ENCODE data around the gene MRAP2. TPM values are rescaled to one million over a fixed set of nuclear protein-coding genes. Genes with fewer than 3 reads are reported as not detected.
"Not testable (repeated sequence)": the region's sequence is repeated elsewhere in the genome, so short reads cannot be mapped to it uniquely, and the experiment has no call there.

MRAP2 gene
- total and polyA plus RNA-seq, 2 donors (not counting 1 experiment from before 2014, with no cell fraction given) = 0.03 to 0.17 TPM

DNA sequence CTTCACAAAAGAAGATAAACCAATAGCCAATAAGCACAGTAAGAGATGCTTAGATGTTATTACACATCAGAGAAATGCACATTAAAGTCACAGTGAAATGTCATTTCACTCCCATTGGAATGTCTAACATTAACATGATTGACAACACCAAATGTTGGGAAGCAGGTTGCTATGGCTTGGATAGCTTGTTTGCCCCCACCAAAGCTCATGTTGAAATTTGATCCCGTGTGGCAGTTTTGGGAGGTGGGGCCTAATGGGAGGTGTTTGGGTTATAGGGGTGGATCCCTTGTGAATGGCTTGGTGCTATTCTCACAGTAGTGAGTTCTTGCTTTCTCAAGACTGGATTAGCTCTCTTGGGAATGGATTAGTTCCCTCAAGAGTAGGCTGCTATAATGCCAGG lies 44.8 kb downstream of the MRAP2 start:
- no peak for DNase-seq (ENCODE audit: low read depth in 2 of 2)
- no peak for TF ChIP-seq EZH2 (IDR thresholded peaks at IDR 0.05; ENCODE audit: low read length, missing control alignments)
- TF ChIP-seq, protein P1, sequence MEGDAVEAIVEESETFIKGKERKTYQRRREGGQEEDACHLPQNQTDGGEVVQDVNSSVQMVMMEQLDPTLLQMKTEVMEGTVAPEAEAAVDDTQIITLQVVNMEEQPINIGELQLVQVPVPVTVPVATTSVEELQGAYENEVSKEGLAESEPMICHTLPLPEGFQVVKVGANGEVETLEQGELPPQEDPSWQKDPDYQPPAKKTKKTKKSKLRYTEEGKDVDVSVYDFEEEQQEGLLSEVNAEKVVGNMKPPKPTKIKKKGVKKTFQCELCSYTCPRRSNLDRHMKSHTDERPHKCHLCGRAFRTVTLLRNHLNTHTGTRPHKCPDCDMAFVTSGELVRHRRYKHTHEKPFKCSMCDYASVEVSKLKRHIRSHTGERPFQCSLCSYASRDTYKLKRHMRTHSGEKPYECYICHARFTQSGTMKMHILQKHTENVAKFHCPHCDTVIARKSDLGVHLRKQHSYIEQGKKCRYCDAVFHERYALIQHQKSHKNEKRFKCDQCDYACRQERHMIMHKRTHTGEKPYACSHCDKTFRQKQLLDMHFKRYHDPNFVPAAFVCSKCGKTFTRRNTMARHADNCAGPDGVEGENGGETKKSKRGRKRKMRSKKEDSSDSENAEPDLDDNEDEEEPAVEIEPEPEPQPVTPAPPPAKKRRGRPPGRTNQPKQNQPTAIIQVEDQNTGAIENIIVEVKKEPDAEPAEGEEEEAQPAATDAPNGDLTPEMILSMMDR (conservative IDR thresholded peaks at IDR 0.05 in 1 of 2, IDR thresholded peaks at IDR 0.05 in 1 of 2; ENCODE audit: low read depth in 1 of 2, low read length in 2 of 2) = no peak
- H3K4me3 ChIP-seq (replicated peaks in 1 of 4; ENCODE audit: control extremely low read depth in 1 of 4, insufficient read depth in 1 of 4, low read depth in 3 of 4, low read length in 4 of 4) = no peak overlapping the region
- H3K9ac ChIP-seq (ENCODE audit: insufficient read depth, low read length) = no peak overlapping the region
- H3K4me1 ChIP-seq (ENCODE audit: control insufficient read depth, extremely low read depth, insufficient read depth, low read length) = no peaks in the 10 kb centered on the region
- no peak overlapping the region for H2AFZ ChIP-seq (ENCODE audit: low read length)
- H3K79me2 ChIP-seq (ENCODE audit: control insufficient read depth, insufficient read depth, low read length) = no peaks in the 10 kb centered on the region
- no peaks in the 10 kb centered on the region for H4K20me1 ChIP-seq (ENCODE audit: control insufficient read depth, extremely low read depth, insufficient read depth, low read length)
- no peaks in the 10 kb centered on the region for H3K9me3 ChIP-seq (ENCODE audit: control insufficient read depth, insufficient read depth, low read depth, low read length)
- H3K4me2 ChIP-seq (ENCODE audit: extremely low read depth, insufficient read depth, low read length) = no peak overlapping the region
- H3K27ac ChIP-seq (ENCODE audit: insufficient read depth, low read length) = no peak overlapping the region
- H3K36me3 ChIP-seq (ENCODE audit: control insufficient read depth, insufficient read depth, low read length) = no peaks in the 10 kb centered on the region
- no peaks in the 10 kb centered on the region for H3K27me3 ChIP-seq (ENCODE audit: control insufficient read depth, insufficient read depth, low read length)

DNA sequence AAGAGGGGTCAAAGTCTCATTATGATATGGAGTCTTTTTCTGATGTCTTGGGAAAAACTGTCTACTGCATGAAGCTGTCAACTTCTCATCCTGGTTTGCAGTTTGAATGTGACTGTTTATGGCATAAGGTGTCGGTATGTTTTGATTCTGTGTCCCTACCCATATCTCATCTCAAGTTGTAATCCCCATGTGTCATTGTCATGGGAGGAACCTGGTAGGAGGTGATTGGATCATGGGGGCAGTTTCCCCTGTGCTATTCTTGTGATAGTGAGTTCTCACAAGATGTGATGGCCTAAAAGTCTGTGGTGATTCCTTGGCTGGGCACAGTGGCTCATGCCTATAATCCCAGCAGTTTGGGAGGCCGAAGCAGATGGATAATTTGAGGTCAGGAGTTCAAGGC lies 47.6 kb downstream of the MRAP2 start:
- Histone ChIP-seq H3K79me2 (ENCODE audit: control insufficient read depth, insufficient read depth, low read length) (no peaks in the 10 kb centered on the region), H3K9me3 (ENCODE audit: control insufficient read depth, insufficient read depth, low read depth, low read length) (no peaks in the 10 kb centered on the region), H3K27me3 (ENCODE audit: control insufficient read depth, insufficient read depth, low read length) (no peaks in the 10 kb centered on the region), H3K4me2 (ENCODE audit: extremely low read depth, insufficient read depth, low read length) (no peak overlapping the region), H3K4me1 (ENCODE audit: control insufficient read depth, extremely low read depth, insufficient read depth, low read length) (no peaks in the 10 kb centered on the region), H3K27ac (ENCODE audit: insufficient read depth, low read length) (no peak overlapping the region), H3K36me3 (ENCODE audit: control insufficient read depth, insufficient read depth, low read length) (no peaks in the 10 kb centered on the region), H2AFZ (ENCODE audit: low read length) (no peak overlapping the region), H4K20me1 (ENCODE audit: control insufficient read depth, extremely low read depth, insufficient read depth, low read length) (no peaks in the 10 kb centered on the region), H3K9ac (ENCODE audit: insufficient read depth, low read length) (no peak overlapping the region), H3K4me3 (replicated peaks in 1 of 4; ENCODE audit: control extremely low read depth in 1 of 4, insufficient read depth in 1 of 4, low read depth in 3 of 4, low read length in 4 of 4) (no peak overlapping the region)
- TF ChIP-seq, protein P1 (conservative IDR thresholded peaks at IDR 0.05 in 1 of 2, IDR thresholded peaks at IDR 0.05 in 1 of 2; ENCODE audit: low read depth in 1 of 2, low read length in 2 of 2) = no peak
- no peak for TF ChIP-seq EZH2 (IDR thresholded peaks at IDR 0.05; ENCODE audit: low read length, missing control alignments)
- no peak for DNase-seq (ENCODE audit: low read depth in 2 of 2)

DNA sequence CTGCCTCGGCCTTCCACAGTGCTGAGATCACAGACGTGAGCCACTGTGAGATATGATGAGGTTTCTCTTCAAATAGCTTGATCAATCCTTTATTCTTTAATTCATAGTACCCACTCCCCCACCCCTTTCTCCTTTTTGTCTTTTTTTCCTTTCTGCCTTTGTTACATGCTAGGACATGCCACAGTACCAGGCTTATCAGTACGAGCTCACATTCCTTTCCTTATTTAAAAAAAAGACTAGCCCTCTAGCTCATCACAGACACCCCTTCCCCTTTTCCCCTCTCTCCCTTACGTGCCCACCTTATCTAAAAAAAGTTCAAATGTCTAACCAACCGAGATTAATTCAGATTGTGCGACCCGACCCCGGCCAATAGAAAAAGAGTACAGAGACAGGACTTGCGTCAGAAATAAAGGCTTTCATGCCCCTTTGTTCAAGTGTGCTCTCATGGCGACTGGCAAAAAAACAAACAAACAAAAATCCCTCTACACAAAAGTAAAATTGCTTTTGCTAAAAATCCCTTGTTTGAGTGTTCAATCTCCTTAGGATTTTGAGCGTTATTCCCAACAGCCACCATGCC lies 49.2 kb downstream of the MRAP2 start:
- no peak for TF ChIP-seq EZH2 (IDR thresholded peaks at IDR 0.05; ENCODE audit: low read length, missing control alignments)
- TF ChIP-seq, protein P1 (conservative IDR thresholded peaks at IDR 0.05 in 1 of 2, IDR thresholded peaks at IDR 0.05 in 1 of 2; ENCODE audit: low read depth in 1 of 2, low read length in 2 of 2) = no peak
- no peaks in the 10 kb centered on the region for H3K4me1 ChIP-seq (ENCODE audit: control insufficient read depth, extremely low read depth, insufficient read depth, low read length)
- H3K79me2 ChIP-seq (ENCODE audit: control insufficient read depth, insufficient read depth, low read length) = no peaks in the 10 kb centered on the region
- H3K4me3 ChIP-seq (replicated peaks in 1 of 4; ENCODE audit: control extremely low read depth in 1 of 4, insufficient read depth in 1 of 4, low read depth in 3 of 4, low read length in 4 of 4) = no peak overlapping the region
- H3K9me3 ChIP-seq (ENCODE audit: control insufficient read depth, insufficient read depth, low read depth, low read length) = no peaks in the 10 kb centered on the region
- H2AFZ ChIP-seq (ENCODE audit: low read length) = no peak overlapping the region
- no peak overlapping the region for H3K4me2 ChIP-seq (ENCODE audit: extremely low read depth, insufficient read depth, low read length)
- H3K9ac ChIP-seq (ENCODE audit: insufficient read depth, low read length) = no peak overlapping the region
- H4K20me1 ChIP-seq (ENCODE audit: control insufficient read depth, extremely low read depth, insufficient read depth, low read length) = no peaks in the 10 kb centered on the region
- no peak overlapping the region for H3K27ac ChIP-seq (ENCODE audit: insufficient read depth, low read length)
- H3K36me3 ChIP-seq (ENCODE audit: control insufficient read depth, insufficient read depth, low read length) = no peaks in the 10 kb centered on the region
- peak in 1 of 2 donors; percentile 5 for DNase-seq (ENCODE audit: low read depth in 2 of 2)
- H3K27me3 ChIP-seq (ENCODE audit: control insufficient read depth, insufficient read depth, low read length) = no peaks in the 10 kb centered on the region

DNA sequence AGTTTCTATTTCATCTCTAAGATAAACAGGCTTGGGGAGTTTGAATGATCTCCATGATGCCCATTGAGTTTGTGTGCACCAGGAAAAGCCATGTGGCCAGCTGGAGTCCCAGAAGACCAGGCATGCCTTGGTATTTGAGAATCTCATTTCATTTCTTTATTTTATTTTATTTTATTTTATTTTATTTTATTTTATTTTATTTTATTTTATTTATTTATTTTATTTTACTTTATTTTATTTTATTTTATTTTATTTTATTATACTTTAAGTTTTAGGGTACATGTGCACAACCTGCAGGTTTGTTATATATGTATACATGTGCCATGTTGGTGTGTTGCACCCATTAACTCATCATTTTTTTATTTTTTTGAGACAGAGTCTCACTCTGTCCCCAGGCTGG lies 51.1 kb downstream of the MRAP2 start:
- not testable (repeated sequence) for H4K20me1 ChIP-seq (ENCODE audit: control insufficient read depth, extremely low read depth, insufficient read depth, low read length); H3K4me1 ChIP-seq (ENCODE audit: control insufficient read depth, extremely low read depth, insufficient read depth, low read length); H3K27me3 ChIP-seq (ENCODE audit: control insufficient read depth, insufficient read depth, low read length); H3K9me3 ChIP-seq (ENCODE audit: control insufficient read depth, insufficient read depth, low read depth, low read length); DNase-seq (ENCODE audit: low read depth in 2 of 2); H2AFZ ChIP-seq (ENCODE audit: low read length); H3K4me2 ChIP-seq (ENCODE audit: extremely low read depth, insufficient read depth, low read length); H3K36me3 ChIP-seq (ENCODE audit: control insufficient read depth, insufficient read depth, low read length); H3K4me3 ChIP-seq (replicated peaks in 1 of 4; ENCODE audit: control extremely low read depth in 1 of 4, insufficient read depth in 1 of 4, low read depth in 3 of 4, low read length in 4 of 4); H3K9ac ChIP-seq (ENCODE audit: insufficient read depth, low read length); H3K27ac ChIP-seq (ENCODE audit: insufficient read depth, low read length); H3K79me2 ChIP-seq (ENCODE audit: control insufficient read depth, insufficient read depth, low read length)
